Measurements from ENCODE around the gene RLN1.
"Not testable (repeated sequence)": the region's sequence is repeated elsewhere in the genome, so short reads cannot be mapped to it uniquely, and the experiment has no call there.

The RLN1 gene

GRCh38 chr9:5355226-5355625 is 15.6 kb upstream of the RLN1 start:
- ChIA-PET POLR2A (no interaction called here), CTCF (no interaction called here)
- DNase-seq (ENCODE audit: extremely low spot score) = no peak
- no peak for TF ChIP-seq CTCF (IDR thresholded peaks at IDR 0.05; ENCODE audit: control extremely low read depth, extremely low read depth, low read depth, missing control alignments)

- TF ChIP-seq CTCF (IDR thresholded peaks at IDR 0.05; ENCODE audit: control extremely low read depth, extremely low read depth, low read depth, missing control alignments) = no peak
- ChIA-PET CTCF (no interaction called here), POLR2A (no interaction called here)
- DNase-seq (ENCODE audit: extremely low spot score) = no peak
Observed at GRCh38 chr9:5354184-5354583, 14.5 kb upstream of the RLN1 start.

GRCh38 chr9:5352637-5353248 is 13.1 kb upstream of the RLN1 start:
- no peak for TF ChIP-seq CTCF (IDR thresholded peaks at IDR 0.05; ENCODE audit: control extremely low read depth, extremely low read depth, low read depth, missing control alignments)
- POLR2A ChIA-PET = no interaction called here
- CTCF ChIA-PET = interaction anchor here (0.7 to 1.0 kb wide), 4 partner anchors 12 to 41 kb away, joined by 3 to 5 read pairs (median 4); partner anchors contain the start of gene RLN1
- DNase-seq (ENCODE audit: extremely low spot score) = no peak

GRCh38 chr9:5336688-5337087 is 3.0 kb downstream of the RLN1 start:
- no peak for TF ChIP-seq CTCF (IDR thresholded peaks at IDR 0.05; ENCODE audit: control extremely low read depth, extremely low read depth, low read depth, missing control alignments)
- POLR2A ChIA-PET = no interaction called here
- CTCF ChIA-PET = interaction anchor here (1.0 kb wide), 1 partner anchor 16 kb away, joined by 3 read pairs; no protein-coding TSS in a partner anchor
- no peak for DNase-seq (ENCODE audit: extremely low spot score)

GRCh38 chr9:5331276-5331675 is 8.4 kb downstream of the RLN1 start:
- POLR2A ChIA-PET; DNase-seq (ENCODE audit: extremely low spot score); CTCF ChIA-PET: not testable (repeated sequence)

GRCh38 chr9:5326893-5327548 is 12.7 kb downstream of the RLN1 start:
- no peak for TF ChIP-seq CTCF (IDR thresholded peaks at IDR 0.05; ENCODE audit: control extremely low read depth, extremely low read depth, low read depth, missing control alignments)
- CTCF ChIA-PET = interaction anchor here (1.2 kb wide), 1 partner anchor 22 kb away, joined by 3 read pairs; no protein-coding TSS in a partner anchor
- no peak for DNase-seq (ENCODE audit: extremely low spot score)
- POLR2A ChIA-PET = no interaction called here

- POLR2A ChIA-PET = no interaction called here
Observed at GRCh38 chr9:5326187-5326586, 13.5 kb downstream of the RLN1 start.

GRCh38 chr9:5321601-5322000 is 18.1 kb downstream of the RLN1 start:
- POLR2A ChIA-PET; DNase-seq (ENCODE audit: extremely low spot score): not testable (repeated sequence)
- CTCF ChIA-PET = interaction anchor here (1.0 to 1.4 kb wide), 3 partner anchors 15 to 279 kb away, joined by 3 read pairs; no protein-coding TSS in a partner anchor

More at GRCh38 chr9:5326187-5326586, 13.5 kb downstream of the RLN1 start:
- CTCF ChIA-PET = interaction anchor here (1.2 kb wide), 1 partner anchor 23 kb away, joined by 3 read pairs; no protein-coding TSS in a partner anchor
- TF ChIP-seq CTCF (IDR thresholded peaks at IDR 0.05; ENCODE audit: control extremely low read depth, extremely low read depth, low read depth, missing control alignments) = no peak
- DNase-seq (ENCODE audit: extremely low spot score) = no peak

Data from GM10248 (cell line).